ENCODE results near the gene EDIL3.
"Not testable (repeated sequence)": the region's sequence is repeated elsewhere in the genome, so short reads cannot be mapped to it uniquely, and the experiment has no call there.

EDIL3 gene

GRCh38 chr5:84306601-84307000 is 78.1 kb downstream of the EDIL3 start:
- no peak for DNase-seq (ENCODE audit: low spot score)
- TF ChIP-seq CTCF (IDR thresholded peaks at IDR 0.05; ENCODE audit: borderline replicate concordance, control extremely low read depth, extremely low read depth, insufficient read depth, missing control alignments), result no peak
- in situ Hi-C loops (cut with MboI; ENCODE audit: low sequenced_read_pairs, unreplicated experiment), result no loop called here

- no peak for DNase-seq (ENCODE audit: low spot score)
- no peak for TF ChIP-seq CTCF (IDR thresholded peaks at IDR 0.05; ENCODE audit: borderline replicate concordance, control extremely low read depth, extremely low read depth, insufficient read depth, missing control alignments)
- in situ Hi-C loops (cut with MboI; ENCODE audit: low sequenced_read_pairs, unreplicated experiment), result no loop called here
Measured at GRCh38 chr5:84304599-84304998, 80.1 kb downstream of the EDIL3 start.

- no peak for TF ChIP-seq CTCF (IDR thresholded peaks at IDR 0.05; ENCODE audit: borderline replicate concordance, control extremely low read depth, extremely low read depth, insufficient read depth, missing control alignments)
- in situ Hi-C loops (cut with MboI; ENCODE audit: low sequenced_read_pairs, unreplicated experiment), result no loop called here
Measured at GRCh38 chr5:84303315-84303714, 81.4 kb downstream of the EDIL3 start.

GRCh38 chr5:84301535-84301934 is 83.1 kb downstream of the EDIL3 start:
- DNase-seq (ENCODE audit: low spot score), result no peak
- no peak for TF ChIP-seq CTCF (IDR thresholded peaks at IDR 0.05; ENCODE audit: borderline replicate concordance, control extremely low read depth, extremely low read depth, insufficient read depth, missing control alignments)
- in situ Hi-C loops (cut with MboI; ENCODE audit: low sequenced_read_pairs, unreplicated experiment), result no loop called here

More at GRCh38 chr5:84303315-84303714, 81.4 kb downstream of the EDIL3 start:
- DNase-seq (ENCODE audit: low spot score), result no peak

GRCh38 chr5:84299959-84300358 is 84.7 kb downstream of the EDIL3 start:
- in situ Hi-C loops (cut with MboI; ENCODE audit: low sequenced_read_pairs, unreplicated experiment), result no loop called here
- no peak for DNase-seq (ENCODE audit: low spot score)
- no peak for TF ChIP-seq CTCF (IDR thresholded peaks at IDR 0.05; ENCODE audit: borderline replicate concordance, control extremely low read depth, extremely low read depth, insufficient read depth, missing control alignments)

GRCh38 chr5:84298628-84299027 is 86.1 kb downstream of the EDIL3 start:
- no peak for TF ChIP-seq CTCF (IDR thresholded peaks at IDR 0.05; ENCODE audit: borderline replicate concordance, control extremely low read depth, extremely low read depth, insufficient read depth, missing control alignments)
- DNase-seq (ENCODE audit: low spot score), result no peak
- in situ Hi-C loops (cut with MboI; ENCODE audit: low sequenced_read_pairs, unreplicated experiment), result no loop called here

- DNase-seq (ENCODE audit: low spot score); in situ Hi-C loops (cut with MboI; ENCODE audit: low sequenced_read_pairs, unreplicated experiment): not testable (repeated sequence)
Measured at GRCh38 chr5:84297641-84298040, 87.0 kb downstream of the EDIL3 start.

All from GM13976 (cell line).